H1 (cell line): ENCODE data around the gene INIP. TPM values are rescaled to one million over a fixed set of nuclear protein-coding genes. Genes with fewer than 3 reads are reported as not detected.

ENCODE experiments used
- polyA plus RNA-seq, 7 experiments: library from polyadenylated mRNA; depleted of rRNA in 3 of 7; stranded (reverse) in 5 of 7; unstranded in 2 of 7; fragments of >200 nt in 5 of 7; fragments of 200-250 nt in 2 of 7; gene quantifications; 1 replicate in 5 of 7; 2 replicates in 1 of 7; 4 replicates in 1 of 7; pipeline versions ENCODE4 v1.2.1 to v1.2.3, GENCODE V29; 2011 to 2013; ENCODE audit warnings: missing spikeins in 2 of 7, mixed read lengths in 2 of 7
- total RNA-seq: library from RNA; stranded (reverse); fragmentation: NEBNext Ultra II Directional; extraction: Animal tissue kit (Norgen Biotek cat#: 25700); gene quantifications from 2 replicates; pipeline ENCODE4 v1.2.1, GENCODE V29; 2021

INIP gene
- total and polyA plus RNA-seq, 2 of the 8 experiments (the other 6 are each of a cell fraction or from before 2014, with no cell fraction given): 10.7 to 18.3 TPM

Other genes with a start within 250 kb of the INIP start
- 39.9 and 43.8 TPM in 2 replicates for gene KIAA1958, start 231.3 kb downstream of the INIP start, total RNA-seq
- gene KIAA1958, start 231.3 kb downstream of the INIP start, polyA plus RNA-seq (2011; rRNA removed): 11.4 and 13.1 TPM in 2 replicates
- gene SNX30, start 32.6 kb upstream of the INIP start, total RNA-seq: 11.6 and 12.2 TPM in 2 replicates
- gene SNX30, start 32.6 kb upstream of the INIP start, polyA plus RNA-seq (2011; rRNA removed): 4.0 and 4.3 TPM in 2 replicates
- gene SLC46A2, start 172.8 kb upstream of the INIP start, total RNA-seq: not detected in 2 replicates
- gene SLC46A2, start 172.8 kb upstream of the INIP start, polyA plus RNA-seq (2011; rRNA removed): 0.02 and 0.03 TPM in 2 replicates